TTC549 (cell line): Measurements from ENCODE around the gene TCP11X1.
"Not testable (repeated sequence)": the region's sequence is repeated elsewhere in the genome, so short reads cannot be mapped to it uniquely, and the experiment has no call there.

Experiments used
- FAIRE-seq: peaks from 2 replicates; lab custom pipeline; 2012; peaks lifted over from hg19 to GRCh38; lab: Jason Lieb, UNC

The TCP11X1 gene

DNA sequence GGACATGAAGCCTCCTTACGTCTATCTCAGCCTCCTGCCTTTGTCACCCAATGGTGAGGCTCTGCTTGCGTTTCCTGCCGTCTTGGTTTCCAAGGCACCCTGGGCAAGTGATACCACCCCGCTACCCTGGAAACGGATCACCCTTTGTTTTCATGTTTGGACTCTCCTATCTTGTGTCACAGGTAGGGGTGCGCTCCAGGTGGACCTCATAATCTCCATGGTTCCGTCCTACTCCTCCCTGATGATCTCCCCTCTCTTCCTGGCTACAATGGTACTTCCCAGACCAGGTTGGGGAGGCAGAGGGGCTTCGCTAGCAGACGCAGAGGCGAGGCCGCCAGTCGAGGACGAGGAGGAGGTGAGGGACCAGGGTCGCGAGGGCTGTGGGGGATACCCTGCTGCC lies at the start of gene TCP11X1:
TCP11X1 (plus strand) TSS at position 316 of the 400 bp plus-strand sequence.
- FAIRE-seq, result not testable (repeated sequence)

GRCh38 chrX:102185967-102186720 lies 29.0 kb upstream of the TCP11X1 start:
- FAIRE-seq, result no peak

DNA sequence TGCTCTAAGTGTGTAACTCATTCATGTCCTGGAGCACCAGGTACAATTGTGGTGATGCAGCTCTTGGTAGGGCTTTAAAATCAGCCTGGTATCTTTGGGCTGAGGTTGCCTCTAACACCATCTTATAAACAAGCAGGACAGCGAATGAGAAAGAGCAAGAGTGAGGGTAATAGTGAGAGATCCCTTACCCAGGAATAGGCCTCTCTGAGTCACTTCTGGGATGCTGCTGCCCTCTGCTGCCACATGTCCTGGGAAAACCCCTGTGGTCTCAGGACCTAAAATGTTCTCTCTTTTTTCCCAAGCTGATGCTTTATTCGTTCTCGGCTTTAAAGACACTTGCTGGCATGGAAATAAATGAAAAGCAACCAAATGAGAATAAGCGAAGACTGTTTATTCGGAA lies 7.2 kb upstream of the TCP11X1 start:
- not testable (repeated sequence) for FAIRE-seq

GRCh38 chrX:102216497-102216896 lies 1.4 kb downstream of the TCP11X1 start:
- not testable (repeated sequence) for FAIRE-seq

- FAIRE-seq, result not testable (repeated sequence)
These were observed 20.6 kb downstream of the TCP11X1 start for GRCh38 chrX:102235678-102236077.

DNA sequence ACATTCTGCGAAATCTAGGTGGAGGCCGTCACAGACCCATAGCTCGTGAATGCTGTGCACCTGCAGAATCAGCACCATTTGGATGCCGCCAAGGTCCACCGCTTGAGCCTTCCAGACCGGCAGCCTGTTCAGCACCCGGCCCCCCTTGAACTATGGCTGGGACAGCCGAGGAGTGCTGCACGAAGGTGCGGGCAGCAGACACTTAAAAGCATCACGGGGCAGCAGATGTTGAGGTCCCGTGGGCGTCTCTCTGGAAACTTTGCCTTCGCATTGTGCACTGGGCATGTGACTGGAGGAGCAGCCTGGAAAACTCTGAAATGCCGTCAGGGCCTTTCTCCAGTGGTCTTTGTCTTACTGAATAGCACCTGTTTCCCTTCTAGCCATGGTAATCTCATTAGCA lies 25.2 kb downstream of the TCP11X1 start:
- FAIRE-seq, result not testable (repeated sequence)

DNA sequence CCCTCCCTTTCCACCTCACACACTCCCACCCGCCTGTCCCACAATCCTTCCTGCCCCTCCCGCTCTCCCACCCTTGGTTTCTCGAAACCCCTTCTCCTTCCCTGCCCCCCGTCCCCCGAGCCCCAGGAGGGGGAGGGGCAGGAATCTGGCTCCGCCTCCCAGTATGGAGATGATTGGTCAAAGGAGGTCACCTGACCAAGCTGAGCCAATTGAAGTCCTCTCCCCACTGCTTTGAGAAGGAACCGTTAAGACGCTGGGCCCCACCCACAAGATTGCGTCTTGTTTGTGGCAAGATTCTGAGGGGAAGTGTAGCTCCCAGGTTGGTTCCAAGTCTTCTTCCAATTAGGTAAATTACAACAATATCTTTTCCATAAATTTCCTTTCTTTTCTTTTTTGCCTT lies 31.8 kb downstream of the TCP11X1 start, which contains the start of gene NXF2:
NXF2 (plus strand) TSS at position 275 of the 400 bp plus-strand sequence. CDS start 59,912 bp downstream, outside the sequence.
- FAIRE-seq, result not testable (repeated sequence)

- FAIRE-seq, result not testable (repeated sequence)
These were observed 57.1 kb downstream of the TCP11X1 start for GRCh38 chrX:102272231-102272630.
